HG03457 (cell line): ENCODE measurements around the gene CORO7.
A peak's percentile ranks its signal among the peaks of the same experiment; 100 is the strongest.

ENCODE experiments used
- ATAC-seq: cut with Tn5 transposase; IDR thresholded peaks from one replicate; pipeline ENCODE4 v1.9.1; 2021; ENCODE audit warnings: moderate number of reproducible peaks; ENCODE audit not compliant: unreplicated experiment

The CORO7 gene

DNA sequence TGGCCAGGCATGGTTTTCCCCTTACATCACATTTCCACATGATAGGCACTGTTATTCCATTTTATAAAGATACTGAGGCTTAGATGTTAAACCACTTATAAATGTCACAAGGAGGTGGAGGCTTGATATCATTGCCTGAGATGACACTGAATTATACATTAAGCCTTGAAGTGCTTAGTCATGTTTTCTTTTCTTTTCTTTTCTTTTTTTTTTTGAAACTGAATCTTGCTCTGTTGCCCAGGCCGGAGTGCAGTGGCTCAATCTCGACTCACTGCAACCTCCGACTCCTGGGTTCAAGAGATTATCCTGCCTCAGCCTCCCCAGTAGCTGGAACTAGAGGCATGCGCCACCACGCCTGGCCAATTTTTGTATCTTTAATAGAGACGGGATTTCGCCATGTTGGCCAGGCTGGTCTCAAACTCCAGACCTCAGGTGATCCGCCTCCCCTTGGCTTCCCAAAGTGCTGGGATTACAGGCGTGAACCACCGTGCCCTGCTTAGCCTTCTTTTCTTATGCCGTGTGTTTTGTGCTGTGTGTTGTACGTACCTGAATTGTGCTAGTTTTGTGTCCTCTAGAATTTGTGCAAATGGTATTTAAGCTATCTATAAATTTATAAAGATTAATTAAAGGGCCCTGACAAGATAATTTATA, 10.5 kb upstream of the CORO7 start:
- ATAC-seq = no peak

DNA sequence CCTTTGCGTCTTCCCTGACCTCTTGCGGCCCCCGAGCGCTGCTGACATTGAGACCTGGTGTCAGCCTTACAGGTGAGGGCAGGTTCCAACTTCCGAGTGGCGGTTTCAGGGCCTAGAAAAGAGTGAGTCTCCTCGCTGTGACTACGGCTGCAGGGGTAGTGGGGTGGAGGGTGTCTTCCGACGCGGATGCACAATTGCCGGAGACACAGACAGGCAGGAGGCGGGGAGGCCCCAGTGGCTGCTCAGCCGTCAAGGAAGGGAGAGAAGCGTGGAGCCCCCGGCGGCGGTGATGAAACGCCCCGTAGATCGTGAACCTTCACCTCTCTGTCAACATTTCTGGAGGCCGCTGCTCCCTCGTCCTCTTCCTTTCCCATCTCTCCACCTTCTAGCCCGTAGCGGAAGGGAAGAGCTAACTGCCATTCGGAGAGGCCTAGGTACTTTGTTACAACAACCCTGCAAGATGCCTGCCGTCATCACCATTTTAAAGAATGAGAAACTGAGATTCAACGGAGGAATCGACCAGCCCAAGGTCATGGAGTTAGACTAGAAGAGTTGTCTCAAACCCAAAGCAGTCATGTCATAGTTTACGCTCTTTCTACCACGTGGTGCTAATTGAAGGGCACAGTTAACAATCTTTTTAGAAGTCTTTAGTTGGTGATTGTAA, 9.8 kb upstream of the CORO7 start:
- peak; percentile 7 for ATAC-seq

DNA sequence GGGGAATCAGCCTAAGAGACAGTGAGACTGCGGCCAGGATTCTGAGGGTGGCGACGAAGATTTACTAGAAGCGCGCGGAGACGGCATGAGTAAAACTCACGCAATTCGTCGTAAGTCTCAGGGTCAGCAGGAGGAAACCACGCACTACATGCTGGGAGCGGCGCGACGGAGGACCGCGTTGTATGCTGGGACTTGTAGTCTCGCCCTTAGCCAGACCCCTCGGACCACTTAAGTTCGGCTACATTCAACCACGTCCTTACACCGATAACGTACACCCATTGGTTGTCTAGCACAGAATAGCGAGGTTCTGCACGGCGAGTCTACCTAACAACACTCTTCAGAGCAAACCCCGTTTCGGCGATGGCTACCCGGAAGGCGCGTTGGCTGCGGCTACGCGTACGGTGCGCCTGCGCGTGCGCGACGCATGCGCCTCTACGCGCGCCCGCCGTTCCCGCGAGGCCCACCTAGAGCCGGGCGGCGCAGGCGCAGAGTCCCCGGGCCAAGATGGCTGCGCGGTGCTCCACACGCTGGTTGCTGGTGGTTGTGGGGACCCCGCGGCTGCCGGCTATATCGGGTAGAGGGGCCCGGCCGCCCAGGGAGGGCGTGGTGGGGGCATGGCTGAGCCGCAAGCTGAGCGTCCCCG, 9.1 kb upstream of the CORO7 start, which contains the start of gene DNAJA3:
TSS of gene DNAJA3 (plus strand) at position 491 of the 643 bp plus-strand sequence. CDS start at position 505, 14 bp downstream.
- ATAC-seq = peak; percentile 69

DNA sequence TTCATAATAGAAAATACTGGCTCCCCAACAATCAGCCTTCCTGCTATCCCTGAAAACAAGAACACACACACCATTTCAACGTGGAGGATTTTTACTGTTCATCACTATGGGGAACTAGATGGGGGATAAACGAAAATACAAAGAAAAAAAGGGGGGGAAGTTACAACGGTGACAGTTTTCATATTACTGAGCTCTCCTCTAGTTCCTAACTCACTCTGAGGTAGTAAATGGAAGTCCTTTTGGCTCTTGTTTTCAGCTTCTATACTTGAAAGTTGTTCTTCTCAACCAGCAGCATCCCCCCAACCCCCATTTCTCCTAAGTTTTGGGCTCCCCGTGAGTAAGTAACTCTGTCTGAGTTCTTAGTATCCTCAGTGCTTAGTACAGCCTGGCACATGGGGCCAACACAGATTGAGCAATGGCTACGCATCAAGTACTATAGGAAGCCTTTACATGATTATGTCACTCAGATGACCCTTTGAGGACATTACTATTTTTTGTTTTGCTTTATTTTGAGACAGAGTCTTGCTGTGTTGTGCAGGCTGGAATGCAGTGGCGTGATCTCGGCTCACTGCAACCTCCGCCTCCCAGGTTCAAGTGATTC, 4.2 kb upstream of the CORO7 start:
- no peak for ATAC-seq

DNA sequence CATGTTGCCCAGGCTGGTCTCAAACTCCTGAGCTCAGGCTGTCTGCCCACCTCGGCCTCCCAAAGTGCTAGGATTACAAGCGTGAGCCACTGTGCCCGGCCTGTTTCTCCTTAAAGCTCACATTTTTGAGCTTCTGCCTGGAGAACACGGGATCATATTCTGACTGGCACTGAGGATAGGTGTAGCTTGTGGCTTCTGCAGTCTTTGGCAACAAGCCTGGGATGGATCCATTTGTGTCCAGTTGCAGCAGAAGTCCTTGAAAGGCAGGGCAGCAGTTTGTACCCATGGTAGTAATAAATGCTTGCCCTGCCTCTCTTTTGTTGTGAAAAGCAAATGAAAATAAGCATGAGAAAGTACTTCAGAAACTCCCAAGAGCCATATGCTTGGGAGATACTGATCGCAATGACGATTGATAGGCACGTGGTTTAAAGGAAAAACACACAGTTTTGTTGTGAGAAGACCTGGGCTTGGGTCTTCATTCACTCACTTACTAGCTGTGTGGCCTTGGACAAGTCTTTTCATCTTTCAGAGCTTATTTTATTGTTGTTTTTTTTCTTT, 3.1 kb upstream of the CORO7 start:
- no peak for ATAC-seq

DNA sequence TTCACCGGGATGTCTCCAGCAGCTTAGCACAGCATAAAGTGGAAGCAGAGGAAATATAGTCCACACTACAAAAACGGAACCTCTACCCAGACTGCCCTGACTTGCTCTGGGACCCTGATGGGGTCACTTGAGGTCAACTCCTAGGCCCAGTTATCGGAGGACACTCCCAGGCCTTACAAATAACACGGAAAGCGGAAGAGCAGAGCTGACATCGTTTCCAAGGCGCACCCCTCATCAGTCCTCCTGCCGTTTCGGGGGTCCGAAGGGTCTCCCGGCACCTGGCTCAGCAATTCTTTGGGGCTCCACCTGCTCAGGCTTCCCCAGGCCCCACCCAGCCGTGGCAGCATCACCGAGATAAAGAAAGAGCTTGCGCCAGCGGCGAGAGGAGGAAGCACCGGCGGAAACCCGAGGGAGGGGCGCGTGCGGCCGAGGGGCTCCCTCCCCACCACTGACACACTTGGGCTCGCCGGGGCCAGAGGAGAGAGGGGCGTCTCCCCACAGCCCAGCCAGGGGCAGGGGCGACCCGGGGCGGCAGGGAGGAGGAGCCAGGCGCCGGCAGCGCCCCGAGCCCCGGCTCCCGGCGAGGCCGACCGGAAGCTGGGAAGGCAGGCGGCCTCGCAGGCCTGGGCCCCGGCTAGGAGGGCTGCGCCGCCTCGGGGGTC, 727 bp downstream of the CORO7 start:
- no peak for ATAC-seq

GRCh38 chr16:4414187-4414917, 2.0 kb downstream of the CORO7 start:
- ATAC-seq = peak; percentile 57

DNA sequence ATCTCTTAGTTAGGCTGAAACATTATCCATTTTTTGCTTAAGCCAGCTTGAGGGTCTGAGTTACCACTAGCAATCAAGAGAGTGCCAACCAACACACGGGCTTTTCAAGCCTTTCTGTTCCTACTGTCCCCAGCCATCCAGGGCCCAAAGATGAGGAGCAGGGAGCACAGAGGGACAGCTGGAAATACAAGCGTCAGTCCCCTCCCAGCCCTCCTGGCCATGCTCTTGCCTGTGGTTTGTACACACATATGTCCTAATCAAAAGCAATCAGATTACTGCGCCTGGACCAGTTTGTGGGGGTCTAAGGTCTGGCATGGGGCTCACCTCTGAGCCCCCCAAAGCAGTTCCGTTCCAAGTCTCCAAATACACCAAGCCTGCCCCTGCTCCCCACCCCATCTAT, 3.5 kb downstream of the CORO7 start:
- ATAC-seq = no peak

DNA sequence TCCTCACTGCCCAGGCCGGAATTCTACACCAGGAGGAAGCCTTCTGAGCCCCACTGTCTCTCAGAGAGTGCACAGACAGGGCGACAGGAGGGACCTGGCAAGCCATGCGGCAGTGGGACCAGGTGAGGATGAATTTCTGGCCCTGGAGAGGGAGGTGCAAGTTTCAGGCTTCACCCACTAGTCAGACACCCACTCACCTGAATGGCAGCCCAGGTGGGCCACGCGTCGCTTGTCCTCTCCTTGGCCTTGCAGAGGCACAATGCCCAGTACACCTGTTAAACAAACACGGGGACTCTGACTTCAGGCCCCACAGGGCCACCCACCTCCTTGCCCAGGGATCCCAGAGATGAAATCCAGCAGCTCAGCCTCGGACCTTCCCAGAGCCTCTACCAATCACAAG, 4.2 kb downstream of the CORO7 start:
- no peak for ATAC-seq

DNA sequence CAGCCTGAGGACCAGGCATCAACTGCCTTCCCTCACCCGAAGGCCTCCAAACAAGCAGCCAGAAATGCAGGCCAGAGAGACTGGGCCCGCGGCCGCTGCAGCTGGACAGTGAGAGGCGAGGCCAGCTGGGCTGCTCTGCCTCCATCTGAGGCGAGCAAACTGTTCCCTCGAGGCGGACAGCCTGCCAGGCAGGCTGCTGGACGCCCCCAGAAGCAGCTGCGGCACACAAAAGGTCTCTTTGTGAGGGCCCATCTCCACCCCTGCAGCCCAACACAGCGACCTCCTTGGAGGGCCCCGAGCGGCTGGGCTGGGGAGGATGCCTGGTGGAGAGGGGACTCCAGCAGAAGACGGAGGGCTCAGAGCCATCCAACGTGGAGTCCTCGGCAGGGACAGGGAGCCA, 4.7 kb downstream of the CORO7 start:
- no peak for ATAC-seq

DNA sequence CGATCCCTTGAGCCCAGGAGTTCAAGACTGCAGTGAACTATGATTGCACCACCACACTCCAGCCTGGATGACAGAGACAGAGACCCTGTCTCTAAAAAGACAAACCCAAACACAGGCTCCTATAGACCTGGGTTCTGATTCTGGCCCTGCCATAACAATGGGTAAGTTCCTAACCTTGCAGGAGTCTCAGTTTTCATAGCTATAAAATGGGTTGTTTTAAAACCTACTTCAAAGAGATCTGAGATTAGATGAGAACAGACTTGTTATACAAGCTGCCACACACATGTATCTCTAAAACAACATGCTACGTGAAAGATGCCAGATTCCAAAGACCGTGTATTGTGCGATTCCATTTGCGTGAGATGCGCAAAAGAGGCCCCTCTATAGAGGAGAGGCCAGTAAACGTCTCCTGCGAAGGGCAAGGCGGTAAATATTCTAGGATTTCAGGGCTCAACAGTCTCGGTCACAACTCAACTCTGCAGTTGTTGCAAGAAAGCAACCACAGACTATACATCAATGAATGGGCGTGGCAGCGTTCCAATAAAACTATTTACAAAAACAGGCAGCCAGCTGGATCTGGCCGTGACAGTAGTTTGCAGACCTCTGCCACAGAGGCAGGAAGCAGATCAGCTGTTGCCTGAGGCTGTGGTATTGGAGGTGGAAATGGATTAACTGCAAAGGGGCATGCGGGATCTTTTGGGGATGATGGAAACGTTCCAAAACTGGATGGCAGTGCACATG, 5.9 kb downstream of the CORO7 start:
- ATAC-seq = no peak

DNA sequence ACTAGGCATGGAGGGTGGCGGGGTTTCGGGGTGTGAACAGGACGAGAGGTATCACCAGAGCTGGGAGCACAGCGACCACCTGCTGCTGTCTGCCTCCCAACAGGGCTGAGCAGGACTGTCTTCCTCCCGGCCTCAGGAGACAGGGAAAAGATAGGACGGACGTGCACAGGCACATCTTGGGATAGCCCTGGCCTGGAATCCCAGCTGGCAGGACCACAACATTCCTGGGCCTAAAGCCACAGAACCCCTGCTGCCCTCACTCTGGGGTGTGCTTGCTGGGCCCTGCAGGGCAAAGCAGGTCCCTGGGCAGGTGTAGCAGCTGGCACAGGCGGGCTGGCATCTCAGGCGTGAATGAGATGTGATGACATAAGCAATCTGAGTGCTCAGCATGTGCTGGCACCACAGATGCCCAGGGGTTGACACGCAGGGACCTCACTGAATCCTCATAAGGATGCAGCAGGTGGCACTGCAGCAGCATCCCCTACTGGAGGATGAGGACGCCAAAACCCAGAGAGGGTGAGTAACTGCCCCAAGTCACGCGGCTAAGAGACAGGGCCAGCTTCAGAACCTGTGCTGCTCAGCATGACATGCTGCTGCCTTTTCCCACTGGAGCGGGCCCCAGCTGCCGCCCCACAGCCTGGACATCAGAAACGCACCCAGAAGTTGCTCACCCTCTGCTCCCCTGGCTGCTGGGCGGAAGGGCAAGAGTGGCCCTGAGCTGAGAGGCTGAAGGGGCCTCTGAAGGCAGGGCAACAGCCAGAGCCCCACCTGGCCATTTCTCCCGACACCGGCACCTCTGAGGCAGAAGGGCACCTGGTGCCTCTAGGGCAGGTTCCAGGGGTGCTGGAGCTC, 7.1 kb downstream of the CORO7 start:
- no peak for ATAC-seq

- ATAC-seq = no peak
These were observed 8.1 kb downstream of the CORO7 start for GRCh38 chr16:4408323-4408690.

DNA sequence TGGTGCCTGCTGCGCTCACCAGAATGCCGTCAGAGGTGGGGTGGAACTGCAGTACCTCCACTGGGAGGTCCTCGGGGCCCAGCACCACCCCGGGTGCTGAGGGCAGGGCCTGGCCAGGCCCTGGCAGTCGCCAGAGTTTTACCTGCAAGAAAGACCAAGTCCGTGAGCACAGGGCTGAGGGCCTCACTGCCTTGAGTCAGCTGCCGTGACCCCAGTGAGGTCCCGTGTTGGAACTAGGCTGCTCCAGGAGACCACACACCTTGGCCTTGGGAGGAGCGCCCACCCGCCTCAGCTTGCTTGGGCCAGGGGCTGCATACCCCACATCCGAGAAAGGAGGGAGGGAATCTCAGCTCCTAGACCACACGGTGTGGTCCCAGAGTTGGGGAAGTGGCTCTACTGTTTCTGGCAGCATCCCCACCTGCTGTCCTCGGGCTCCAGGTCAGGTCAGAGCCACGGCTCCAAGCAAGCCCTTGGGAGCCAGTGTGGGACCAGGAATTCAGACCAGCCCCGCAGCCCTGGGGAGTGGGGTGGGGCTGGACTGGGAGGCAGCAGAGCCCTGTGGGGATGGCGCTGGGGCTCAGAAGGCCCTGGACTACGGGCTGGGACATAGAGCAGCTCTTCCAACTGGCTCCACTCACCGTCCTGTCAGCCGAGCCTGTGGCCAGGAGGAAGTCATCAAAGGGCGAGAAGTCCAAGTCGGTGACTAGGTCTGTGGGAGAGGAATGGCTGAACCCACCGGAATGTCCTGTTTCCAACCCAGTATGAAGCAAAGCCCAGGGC, 8.7 kb downstream of the CORO7 start:
- ATAC-seq = no peak

- ATAC-seq = no peak
These were observed 11.3 kb downstream of the CORO7 start for GRCh38 chr16:4404967-4405696.

- no peak for ATAC-seq
These were observed 12.0 kb downstream of the CORO7 start for GRCh38 chr16:4404247-4404966.
